GM18511 (cell line): ENCODE data around the gene CEPT1.
"Not testable (repeated sequence)": the region's sequence is repeated elsewhere in the genome, so short reads cannot be mapped to it uniquely, and the experiment has no call there.

Source experiments
- ATAC-seq: cut with Tn5 transposase; IDR thresholded peaks from one replicate; pipeline ENCODE4 v1.9.1; 2021; ENCODE audit warnings: mild to moderate bottlenecking, moderate library complexity; ENCODE audit not compliant: unreplicated experiment

CEPT1 gene

GRCh38 chr1:111208921-111209320, 68.9 kb downstream of the CEPT1 start:
- no peak for ATAC-seq

- no peak for ATAC-seq
Measured at GRCh38 chr1:111209622-111210021, 69.6 kb downstream of the CEPT1 start.

- no peak for ATAC-seq
Measured at GRCh38 chr1:111211921-111212320, 71.9 kb downstream of the CEPT1 start.

- ATAC-seq, result no peak
Measured at GRCh38 chr1:111212634-111213335, 72.8 kb downstream of the CEPT1 start.

- ATAC-seq, result no peak
Measured at GRCh38 chr1:111213412-111213811, 73.4 kb downstream of the CEPT1 start.

- ATAC-seq, result peak; percentile 23
Measured at GRCh38 chr1:111214074-111214801, 74.2 kb downstream of the CEPT1 start.

- ATAC-seq, result no peak
Measured at GRCh38 chr1:111214884-111215283, 74.9 kb downstream of the CEPT1 start.

GRCh38 chr1:111215285-111215684, 75.3 kb downstream of the CEPT1 start:
- ATAC-seq, result not testable (repeated sequence)

- ATAC-seq, result no peak
Measured at GRCh38 chr1:111216751-111217150, 76.7 kb downstream of the CEPT1 start.

GRCh38 chr1:111217183-111217910, 77.3 kb downstream of the CEPT1 start:
- ATAC-seq, result no peak

GRCh38 chr1:111218701-111219556, 78.9 kb downstream of the CEPT1 start:
- ATAC-seq, result no peak

- peak; percentile 33 for ATAC-seq
Measured at GRCh38 chr1:111219557-111220286, 79.7 kb downstream of the CEPT1 start.

- no peak for ATAC-seq
Measured at GRCh38 chr1:111220302-111220890, 80.4 kb downstream of the CEPT1 start.

GRCh38 chr1:111221276-111221632, 81.2 kb downstream of the CEPT1 start:
- ATAC-seq, result no peak

GRCh38 chr1:111221633-111222291, 81.7 kb downstream of the CEPT1 start:
- ATAC-seq, result peak; percentile 69

GRCh38 chr1:111222308-111223125, 82.5 kb downstream of the CEPT1 start:
- ATAC-seq, result peak; percentile 22

- no peak for ATAC-seq
Measured at GRCh38 chr1:111223126-111223685, 83.2 kb downstream of the CEPT1 start.

- ATAC-seq, result no peak
Measured at GRCh38 chr1:111225091-111225490, 85.1 kb downstream of the CEPT1 start.
